ENCODE results near the gene AHDC1. TPM values are rescaled to one million over a fixed set of nuclear protein-coding genes. Genes with fewer than 3 reads are reported as not detected.

Gene AHDC1
- polyA plus RNA-seq, 1 donor from 2014 or later, result 5.3 TPM

DNA sequence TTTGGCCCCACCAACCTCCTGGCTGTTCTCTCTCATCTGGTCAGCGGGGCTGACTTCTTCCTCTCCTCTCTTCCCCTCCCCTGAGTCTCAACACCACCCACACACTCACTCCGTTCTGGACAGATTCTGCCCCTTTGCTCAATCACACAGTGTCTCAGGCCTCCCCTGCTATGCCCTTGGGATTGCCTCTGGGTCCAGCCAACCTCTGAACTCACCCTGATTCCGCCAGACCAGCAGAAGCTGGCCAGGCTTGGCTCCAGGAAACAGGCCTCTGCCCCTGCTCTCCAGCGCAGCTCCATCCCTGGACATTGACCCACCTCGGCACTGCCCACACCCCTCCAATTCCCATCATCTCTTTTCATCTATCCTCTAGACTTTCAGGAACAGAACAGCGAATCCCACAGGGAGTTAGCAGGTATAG, 22.1 kb downstream of the AHDC1 start:
- no peak overlapping the region for H3K9ac ChIP-seq (ENCODE audit: low read length)
- H3K4me2 ChIP-seq (ENCODE audit: low read length), result no peak overlapping the region
- H3K79me2 ChIP-seq (replicated peaks; ENCODE audit: insufficient read depth, low read length), result peaks cover 55% of the 10 kb centered on the region
- no peaks in the 10 kb centered on the region for H3K27me3 ChIP-seq (ENCODE audit: insufficient read depth, low read depth, low read length)
- no peaks in the 10 kb centered on the region for H3K36me3 ChIP-seq (ENCODE audit: insufficient read depth, low read length)
- no peak overlapping the region for H3K27ac ChIP-seq (ENCODE audit: low read length)
- no peak overlapping the region for H2AFZ ChIP-seq (ENCODE audit: low read depth, low read length)
- no peaks in the 10 kb centered on the region for H3K9me2 ChIP-seq (ENCODE audit: insufficient read depth, low read length)
- H3K4me3 ChIP-seq (ENCODE audit: low read length), result no peak overlapping the region
- H3F3A ChIP-seq (ENCODE audit: insufficient read depth, low read length, poor library complexity, severe bottlenecking), result no peaks in the 10 kb centered on the region
- no peaks in the 10 kb centered on the region for H3K9me3 ChIP-seq (ENCODE audit: low read length)
- TF ChIP-seq SMC3 (conservative IDR thresholded peaks at IDR 0.05; ENCODE audit: poor library complexity) (no peak), TAF1 (IDR thresholded peaks at IDR 0.05; ENCODE audit: low read depth) (no peak), EZH2 (IDR thresholded peaks at IDR 0.05; ENCODE audit: borderline replicate concordance, insufficient read depth, low read length, poor library complexity, severe bottlenecking) (no peak), RAD21 (conservative IDR thresholded peaks at IDR 0.05) (no peak)
- H4K20me1 ChIP-seq (ENCODE audit: insufficient read depth), result peaks cover 5% of the 10 kb centered on the region

DNA sequence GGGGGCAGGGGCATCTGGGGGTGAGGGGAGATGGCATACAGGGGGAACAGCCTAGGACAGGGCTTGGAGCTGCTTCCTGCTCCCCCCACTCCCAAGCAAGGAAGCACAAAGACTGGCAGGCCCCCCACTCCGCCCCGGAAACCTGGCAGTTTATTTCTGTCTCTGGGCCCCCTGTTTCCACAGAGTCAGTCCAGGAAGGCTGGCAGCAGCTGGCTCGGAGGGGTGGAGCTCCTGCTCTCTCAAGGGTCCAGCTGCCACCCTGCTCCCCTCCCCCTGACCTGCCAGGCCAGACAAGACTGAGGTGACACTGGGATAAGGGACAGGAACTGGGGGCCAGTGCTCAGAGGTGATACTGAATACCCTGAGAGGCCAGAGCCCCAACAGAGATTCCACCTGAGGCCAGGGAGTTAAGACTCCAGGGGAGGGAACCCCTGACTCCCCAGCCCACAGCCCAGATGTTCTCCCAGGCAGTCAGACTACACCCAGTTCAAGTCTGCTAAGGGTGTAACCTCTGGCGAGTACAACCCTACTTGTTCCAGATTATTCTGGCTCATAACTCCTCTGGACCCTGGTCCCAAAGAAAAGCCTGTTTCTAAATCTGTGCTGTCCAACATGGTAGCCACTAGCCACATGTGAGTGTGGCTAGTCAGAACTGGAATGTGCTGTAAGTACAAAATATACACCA, 26.3 kb downstream of the AHDC1 start:
- no peaks in the 10 kb centered on the region for H3K36me3 ChIP-seq (ENCODE audit: insufficient read depth, low read length)
- H3K9me3 ChIP-seq (ENCODE audit: low read length), result no peaks in the 10 kb centered on the region
- no peak overlapping the region for H3K9ac ChIP-seq (ENCODE audit: low read length)
- H3K4me2 ChIP-seq (ENCODE audit: low read length), result no peak overlapping the region
- H4K20me1 ChIP-seq (ENCODE audit: insufficient read depth), result peaks cover 7% of the 10 kb centered on the region
- TF ChIP-seq RAD21 (conservative IDR thresholded peaks at IDR 0.05), result no peak
- TF ChIP-seq, protein P1, sequence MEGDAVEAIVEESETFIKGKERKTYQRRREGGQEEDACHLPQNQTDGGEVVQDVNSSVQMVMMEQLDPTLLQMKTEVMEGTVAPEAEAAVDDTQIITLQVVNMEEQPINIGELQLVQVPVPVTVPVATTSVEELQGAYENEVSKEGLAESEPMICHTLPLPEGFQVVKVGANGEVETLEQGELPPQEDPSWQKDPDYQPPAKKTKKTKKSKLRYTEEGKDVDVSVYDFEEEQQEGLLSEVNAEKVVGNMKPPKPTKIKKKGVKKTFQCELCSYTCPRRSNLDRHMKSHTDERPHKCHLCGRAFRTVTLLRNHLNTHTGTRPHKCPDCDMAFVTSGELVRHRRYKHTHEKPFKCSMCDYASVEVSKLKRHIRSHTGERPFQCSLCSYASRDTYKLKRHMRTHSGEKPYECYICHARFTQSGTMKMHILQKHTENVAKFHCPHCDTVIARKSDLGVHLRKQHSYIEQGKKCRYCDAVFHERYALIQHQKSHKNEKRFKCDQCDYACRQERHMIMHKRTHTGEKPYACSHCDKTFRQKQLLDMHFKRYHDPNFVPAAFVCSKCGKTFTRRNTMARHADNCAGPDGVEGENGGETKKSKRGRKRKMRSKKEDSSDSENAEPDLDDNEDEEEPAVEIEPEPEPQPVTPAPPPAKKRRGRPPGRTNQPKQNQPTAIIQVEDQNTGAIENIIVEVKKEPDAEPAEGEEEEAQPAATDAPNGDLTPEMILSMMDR (IDR thresholded peaks at IDR 0.05; ENCODE audit: poor library complexity, severe bottlenecking), result no peak
- TF ChIP-seq MXI1 (conservative IDR thresholded peaks at IDR 0.05; ENCODE audit: poor library complexity, severe bottlenecking), result no peak
- no peak for TF ChIP-seq TAF1 (IDR thresholded peaks at IDR 0.05; ENCODE audit: low read depth)
- no peak for TF ChIP-seq EP300 (conservative IDR thresholded peaks at IDR 0.05; ENCODE audit: poor library complexity, severe bottlenecking)
- H3F3A ChIP-seq (ENCODE audit: insufficient read depth, low read length, poor library complexity, severe bottlenecking), result peaks cover 3% of the 10 kb centered on the region
- H3K27me3 ChIP-seq (ENCODE audit: insufficient read depth, low read depth, low read length), result no peaks in the 10 kb centered on the region
- H2AFZ ChIP-seq (ENCODE audit: low read depth, low read length), result no peak overlapping the region
- no peaks in the 10 kb centered on the region for H3K9me2 ChIP-seq (ENCODE audit: insufficient read depth, low read length)
- no peak overlapping the region for H3K4me3 ChIP-seq (ENCODE audit: low read length)
- H3K79me2 ChIP-seq (replicated peaks; ENCODE audit: insufficient read depth, low read length), result peaks cover 58% of the 10 kb centered on the region
- H3K27ac ChIP-seq (ENCODE audit: low read length), result no peak overlapping the region

- Histone ChIP-seq H2AFZ (ENCODE audit: low read depth, low read length) (no peak overlapping the region), H3F3A (ENCODE audit: insufficient read depth, low read length, poor library complexity, severe bottlenecking) (peaks cover 3% of the 10 kb centered on the region), H3K4me2 (ENCODE audit: low read length) (no peak overlapping the region), H3K27me3 (ENCODE audit: insufficient read depth, low read depth, low read length) (no peaks in the 10 kb centered on the region), H3K9me2 (ENCODE audit: insufficient read depth, low read length) (no peaks in the 10 kb centered on the region), H3K79me2 (replicated peaks; ENCODE audit: insufficient read depth, low read length) (peaks cover 58% of the 10 kb centered on the region), H3K9me3 (ENCODE audit: low read length) (no peaks in the 10 kb centered on the region), H3K27ac (ENCODE audit: low read length) (no peak overlapping the region), H3K4me3 (ENCODE audit: low read length) (peak overlapping the region; percentile 41), H3K36me3 (ENCODE audit: insufficient read depth, low read length) (no peaks in the 10 kb centered on the region), H3K9ac (ENCODE audit: low read length) (peak overlapping the region; percentile 24), H4K20me1 (ENCODE audit: insufficient read depth) (peaks cover 7% of the 10 kb centered on the region)
- TF ChIP-seq REST (IDR thresholded peaks at IDR 0.05; ENCODE audit: borderline replicate concordance) (no peak), RAD21 (conservative IDR thresholded peaks at IDR 0.05) (no peak), POLR2AphosphoS5 (IDR thresholded peaks at IDR 0.05) (no peak), EZH2 (IDR thresholded peaks at IDR 0.05; ENCODE audit: borderline replicate concordance, insufficient read depth, low read length, poor library complexity, severe bottlenecking) (no peak), TAF1 (IDR thresholded peaks at IDR 0.05; ENCODE audit: low read depth) (no peak), MXI1 (conservative IDR thresholded peaks at IDR 0.05; ENCODE audit: poor library complexity, severe bottlenecking) (no peak), EP300 (conservative IDR thresholded peaks at IDR 0.05; ENCODE audit: poor library complexity, severe bottlenecking) (no peak), SMC3 (conservative IDR thresholded peaks at IDR 0.05; ENCODE audit: poor library complexity) (no peak)
- TF ChIP-seq, protein P1 (IDR thresholded peaks at IDR 0.05; ENCODE audit: poor library complexity, severe bottlenecking), result no peak
Observed at GRCh38 chr1:27576806-27577227, 27.1 kb downstream of the AHDC1 start.

Data from neural cell (in vitro differentiated cells).